ENCODE results near the gene TMEM179. TPM values are rescaled to one million over a fixed set of nuclear protein-coding genes. Genes with fewer than 3 reads are reported as not detected.
A peak's percentile ranks its signal among the peaks of the same experiment; 100 is the strongest.

Gene TMEM179
- total and polyA plus RNA-seq, 4 donors, result 0.08 to 0.12 (median 0.10) TPM; not detected in 1

- no peak for ATAC-seq (ENCODE audit: insufficient read depth, low FRiP score)
- H3K27ac ChIP-seq (ENCODE audit: low read depth in 1 of 2, low read length in 1 of 2), result no peak overlapping the region
- peaks cover 0 to 16% (median 0%) of the 10 kb centered on the region in 5 donors for H3K4me1 ChIP-seq (ENCODE audit: control insufficient read depth in 5 of 5, insufficient read depth in 5 of 5, low read length in 5 of 5)
- H3K9ac ChIP-seq (ENCODE audit: insufficient read depth in 1 of 2, low read length in 2 of 2), result no peak overlapping the region
- no peak overlapping the region for H3K4me3 ChIP-seq
- peaks cover 0 to 4% (median 3%) of the 10 kb centered on the region in 3 donors for H3K27me3 ChIP-seq (ENCODE audit: control insufficient read depth in 3 of 3, insufficient read depth in 3 of 3, low read length in 2 of 3)
- TF ChIP-seq, protein P1, sequence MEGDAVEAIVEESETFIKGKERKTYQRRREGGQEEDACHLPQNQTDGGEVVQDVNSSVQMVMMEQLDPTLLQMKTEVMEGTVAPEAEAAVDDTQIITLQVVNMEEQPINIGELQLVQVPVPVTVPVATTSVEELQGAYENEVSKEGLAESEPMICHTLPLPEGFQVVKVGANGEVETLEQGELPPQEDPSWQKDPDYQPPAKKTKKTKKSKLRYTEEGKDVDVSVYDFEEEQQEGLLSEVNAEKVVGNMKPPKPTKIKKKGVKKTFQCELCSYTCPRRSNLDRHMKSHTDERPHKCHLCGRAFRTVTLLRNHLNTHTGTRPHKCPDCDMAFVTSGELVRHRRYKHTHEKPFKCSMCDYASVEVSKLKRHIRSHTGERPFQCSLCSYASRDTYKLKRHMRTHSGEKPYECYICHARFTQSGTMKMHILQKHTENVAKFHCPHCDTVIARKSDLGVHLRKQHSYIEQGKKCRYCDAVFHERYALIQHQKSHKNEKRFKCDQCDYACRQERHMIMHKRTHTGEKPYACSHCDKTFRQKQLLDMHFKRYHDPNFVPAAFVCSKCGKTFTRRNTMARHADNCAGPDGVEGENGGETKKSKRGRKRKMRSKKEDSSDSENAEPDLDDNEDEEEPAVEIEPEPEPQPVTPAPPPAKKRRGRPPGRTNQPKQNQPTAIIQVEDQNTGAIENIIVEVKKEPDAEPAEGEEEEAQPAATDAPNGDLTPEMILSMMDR (IDR thresholded peaks at IDR 0.05; ENCODE audit: control extremely low read depth, extremely low read depth), result no peak
- peak in 1 of 3 donors; percentile 6 for DNase-seq
- no peaks in the 10 kb centered on the region for H3K36me3 ChIP-seq (ENCODE audit: control insufficient read depth in 4 of 4, insufficient read depth in 4 of 4, low read length in 4 of 4)
- WGBS, 2 donors, result 80 to 82% methylated on average over 3 of the region's 3 CpGs
- no peaks in the 10 kb centered on the region for H3K9me3 ChIP-seq (ENCODE audit: control insufficient read depth in 4 of 4, insufficient read depth in 3 of 4, low read length in 3 of 4)
Observed at GRCh38 chr14:104560586-104560945, 44.0 kb downstream of the TMEM179 start.

DNA sequence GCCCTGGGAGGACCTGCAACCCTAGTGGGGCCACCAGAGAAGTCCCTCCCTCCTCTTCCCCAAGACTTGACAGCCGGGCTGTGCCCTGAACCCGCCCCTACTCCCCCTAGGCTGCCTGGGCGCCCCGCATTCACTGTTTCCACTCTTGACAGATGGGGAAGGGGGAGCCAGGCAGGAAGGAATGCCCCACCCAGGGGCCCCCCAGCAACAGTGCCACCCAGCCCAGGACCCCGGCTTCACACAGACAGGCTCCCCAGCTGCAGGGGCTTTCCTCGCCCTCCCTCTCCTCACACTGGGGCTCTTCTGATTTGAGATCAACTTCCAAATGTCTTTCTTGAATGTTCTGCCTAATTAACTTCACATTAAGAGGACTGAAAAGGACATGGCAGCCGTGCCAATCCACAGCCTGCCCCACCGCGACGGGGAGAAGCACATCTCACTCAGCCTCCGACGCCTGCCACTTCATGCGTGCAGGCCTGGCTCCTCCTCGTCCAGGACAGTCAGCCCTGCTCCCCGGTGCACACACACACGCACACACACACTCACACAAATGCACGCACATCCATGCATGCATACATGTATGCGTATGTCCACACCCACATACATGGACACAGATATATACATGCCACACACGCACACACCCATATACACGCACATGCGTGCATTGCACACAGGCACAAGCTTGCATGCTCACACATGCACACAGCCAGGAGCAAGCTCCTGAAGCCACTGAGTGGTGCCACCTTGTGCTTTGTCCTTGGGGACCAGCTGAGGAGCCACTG lies 44.6 kb downstream of the TMEM179 start:
- peak in 1 of 3 donors; percentile 12 for DNase-seq
- ATAC-seq (ENCODE audit: insufficient read depth, low FRiP score), result no peak
- WGBS, 2 donors, result 85 to 87% methylated on average over 21 of the region's 21 CpGs
- Histone ChIP-seq H3K36me3 (ENCODE audit: control insufficient read depth in 4 of 4, insufficient read depth in 4 of 4, low read length in 4 of 4) (no peaks in the 10 kb centered on the region), H3K4me3 (no peak overlapping the region), H3K4me1 (ENCODE audit: control insufficient read depth in 5 of 5, insufficient read depth in 5 of 5, low read length in 5 of 5) (peaks cover 0 to 21% (median 3%) of the 10 kb centered on the region in 5 donors), H3K27me3 (ENCODE audit: control insufficient read depth in 3 of 3, insufficient read depth in 3 of 3, low read length in 2 of 3) (peaks cover 0 to 4% (median 3%) of the 10 kb centered on the region in 3 donors), H3K9me3 (ENCODE audit: control insufficient read depth in 4 of 4, insufficient read depth in 3 of 4, low read length in 3 of 4) (no peaks in the 10 kb centered on the region), H3K9ac (ENCODE audit: insufficient read depth in 1 of 2, low read length in 2 of 2) (no peak overlapping the region), H3K27ac (ENCODE audit: low read depth in 1 of 2, low read length in 1 of 2) (no peak overlapping the region)
- TF ChIP-seq, protein P1 (IDR thresholded peaks at IDR 0.05; ENCODE audit: control extremely low read depth, extremely low read depth), result no peak

- DNase-seq (peak in 1 of 3 donors; percentile 10), ATAC-seq (ENCODE audit: insufficient read depth, low FRiP score) (no peak)
Observed at GRCh38 chr14:104559028-104559803, 45.4 kb downstream of the TMEM179 start.

More at GRCh38 chr14:104559028-104559803, 45.4 kb downstream of the TMEM179 start:
- no peaks in the 10 kb centered on the region for H3K36me3 ChIP-seq (ENCODE audit: control insufficient read depth in 4 of 4, insufficient read depth in 4 of 4, low read length in 4 of 4)
- H3K27me3 ChIP-seq (ENCODE audit: control insufficient read depth in 3 of 3, insufficient read depth in 3 of 3, low read length in 2 of 3), result peaks cover 0 to 4% (median 0%) of the 10 kb centered on the region in 3 donors
- no peaks in the 10 kb centered on the region for H3K9me3 ChIP-seq (ENCODE audit: control insufficient read depth in 4 of 4, insufficient read depth in 3 of 4, low read length in 3 of 4)
- peaks cover 0 to 28% (median 7%) of the 10 kb centered on the region in 5 donors for H3K4me1 ChIP-seq (ENCODE audit: control insufficient read depth in 5 of 5, insufficient read depth in 5 of 5, low read length in 5 of 5)
- TF ChIP-seq, protein P1 (IDR thresholded peaks at IDR 0.05; ENCODE audit: control extremely low read depth, extremely low read depth), result no peak
- no peak overlapping the region for H3K9ac ChIP-seq (ENCODE audit: insufficient read depth in 1 of 2, low read length in 2 of 2)
- H3K27ac ChIP-seq (ENCODE audit: low read depth in 1 of 2, low read length in 1 of 2), result no peak overlapping the region
- no peak overlapping the region for H3K4me3 ChIP-seq
- 83 to 89% methylated on average over 15 of the region's 15 CpGs for WGBS, 2 donors
